Activated naive CD4-positive, alpha-beta T cell (primary cell): ENCODE data around the gene FCHSD1.

Experiments used
- DNase-seq, 4 experiments: peaks; one replicate each; lab custom pipeline; 2025; lab: John Stamatoyannopoulos, UW

The FCHSD1 gene

DNA sequence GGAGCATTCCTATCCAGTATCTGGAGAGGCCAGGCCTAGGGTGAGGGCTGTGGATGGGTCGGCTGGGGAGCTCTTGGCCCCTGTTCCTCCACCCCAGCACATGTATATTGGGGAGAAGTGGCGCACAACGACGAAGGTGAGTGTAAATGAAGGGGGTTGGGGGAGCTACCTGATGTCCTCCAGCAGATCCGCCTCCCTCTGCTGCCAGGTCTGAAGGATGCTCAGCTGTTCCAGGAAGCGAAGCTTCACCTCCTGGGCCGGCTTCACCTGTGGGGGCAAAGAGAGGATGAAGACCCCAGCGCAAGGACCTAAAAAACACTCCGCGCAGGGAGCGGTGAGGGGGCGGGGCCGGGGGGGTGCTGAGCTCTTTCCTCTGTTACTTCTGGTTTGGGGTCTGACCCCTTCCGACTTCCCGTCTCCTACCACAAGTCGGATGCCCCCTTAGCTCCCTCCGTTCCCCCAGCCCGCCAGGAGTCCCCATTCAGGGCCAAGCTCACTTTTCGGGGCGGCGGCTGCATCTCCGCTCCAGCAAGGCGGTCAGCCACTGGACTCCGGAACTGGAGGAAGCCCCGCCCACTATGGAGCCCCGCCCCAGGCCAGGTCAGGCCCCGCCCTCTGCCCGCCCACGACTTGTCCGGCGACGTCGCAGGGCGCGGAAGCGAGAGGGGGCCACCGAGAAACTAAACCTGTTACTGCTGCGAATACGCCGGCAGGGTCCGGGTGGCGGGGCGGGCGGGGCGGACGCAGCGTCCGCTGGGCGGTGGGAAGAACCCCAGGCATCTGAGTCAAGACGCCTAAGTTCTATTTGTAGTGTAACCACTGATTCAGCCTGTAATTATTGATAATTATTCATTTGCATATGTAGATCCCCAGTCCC is at the start of gene FCHSD1:
Gene FCHSD1, minus strand, starts transcription at position 568 of the 877 bp plus-strand sequence. Its CDS starts 50 bp downstream, at position 518.
- peak; percentile 33 to 71 (median 60) for DNase-seq

DNA sequence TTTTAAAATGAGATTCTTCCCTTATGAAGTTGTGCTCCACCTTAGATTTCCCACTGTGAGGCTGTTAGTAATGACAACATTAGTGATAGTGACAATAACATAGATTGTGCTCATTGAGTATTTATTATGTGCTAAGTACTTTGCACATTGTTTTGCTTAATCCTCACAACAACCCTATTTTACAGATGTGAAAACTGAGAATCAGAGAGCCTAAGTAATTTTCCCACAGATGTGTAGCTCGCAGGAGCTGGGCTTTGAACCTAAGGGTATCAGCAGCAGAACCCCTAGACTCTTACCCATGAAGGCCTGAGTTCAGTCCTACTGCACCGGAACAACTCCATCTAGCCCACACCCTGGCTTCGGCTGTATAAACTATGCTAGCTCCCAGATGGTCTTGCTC is 46.4 kb upstream of the FCHSD1 start:
- no peak for DNase-seq

DNA sequence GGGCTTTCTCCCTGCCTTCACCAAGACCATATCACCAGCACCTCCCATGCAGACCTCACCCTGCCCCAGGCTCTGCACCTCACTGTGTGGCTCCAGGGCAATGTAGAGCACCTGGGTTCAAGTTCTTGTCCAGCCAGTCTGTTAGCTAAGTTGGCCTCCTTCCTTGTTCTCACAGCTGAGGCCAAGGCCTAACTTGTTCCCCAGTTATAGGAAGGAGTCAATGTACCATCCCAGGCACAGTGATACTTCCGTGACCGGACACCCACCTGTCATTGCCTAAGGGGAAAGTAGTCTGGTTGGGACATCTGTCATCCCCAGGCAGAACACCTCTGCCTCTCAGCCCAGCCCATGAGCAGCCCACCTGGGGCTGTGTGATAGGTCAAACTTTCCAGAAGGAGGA is 45.2 kb upstream of the FCHSD1 start:
- no peak for DNase-seq

DNA sequence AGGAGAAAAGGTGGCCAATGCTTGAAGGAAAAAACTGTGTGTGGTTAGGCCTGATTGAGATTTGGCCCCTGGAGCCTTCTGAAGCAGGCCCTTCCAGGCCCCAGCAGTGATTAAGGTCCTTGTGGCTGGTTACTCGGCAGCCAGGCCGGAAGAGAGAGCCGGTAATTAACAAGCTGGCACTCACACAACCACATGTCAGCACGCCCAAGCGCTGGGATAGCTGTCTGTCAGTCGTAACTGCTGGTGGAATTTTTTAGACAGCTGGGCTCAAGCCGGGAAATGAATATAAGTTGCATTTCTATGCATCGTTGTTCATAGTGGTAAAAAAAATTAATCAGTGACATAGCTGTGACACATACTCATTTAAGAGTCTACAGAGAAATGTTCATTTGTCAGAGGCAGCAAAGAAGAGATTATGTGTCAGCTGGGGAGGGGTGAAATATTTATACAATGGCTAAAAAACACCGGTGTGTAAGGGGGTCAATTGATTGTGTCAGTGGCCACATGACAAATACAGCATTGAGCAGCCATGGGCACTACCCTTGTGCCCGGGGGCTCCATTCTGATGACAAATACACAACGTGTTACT is 44.5 kb upstream of the FCHSD1 start:
- DNase-seq = no peak

DNA sequence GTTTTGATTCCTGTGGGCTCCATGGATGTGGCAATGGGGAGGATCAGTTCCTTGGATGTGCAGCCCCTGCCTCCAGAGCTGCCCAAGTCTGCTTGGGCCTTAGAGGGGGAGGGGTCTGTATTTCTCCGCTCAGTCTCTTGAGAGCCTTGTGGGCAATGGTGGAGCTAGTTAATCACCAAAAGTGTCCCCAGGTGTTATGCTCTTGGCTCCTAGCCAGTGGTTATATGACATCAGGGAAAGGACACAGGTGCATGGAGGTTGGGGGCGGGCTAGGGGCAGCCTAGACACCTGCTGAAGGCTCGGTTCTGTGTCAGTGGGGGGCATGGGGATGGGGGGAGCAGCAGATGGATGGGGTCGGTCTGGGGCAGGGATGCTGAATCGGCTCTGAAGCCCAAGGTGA is 43.3 kb upstream of the FCHSD1 start:
- DNase-seq = no peak

DNA sequence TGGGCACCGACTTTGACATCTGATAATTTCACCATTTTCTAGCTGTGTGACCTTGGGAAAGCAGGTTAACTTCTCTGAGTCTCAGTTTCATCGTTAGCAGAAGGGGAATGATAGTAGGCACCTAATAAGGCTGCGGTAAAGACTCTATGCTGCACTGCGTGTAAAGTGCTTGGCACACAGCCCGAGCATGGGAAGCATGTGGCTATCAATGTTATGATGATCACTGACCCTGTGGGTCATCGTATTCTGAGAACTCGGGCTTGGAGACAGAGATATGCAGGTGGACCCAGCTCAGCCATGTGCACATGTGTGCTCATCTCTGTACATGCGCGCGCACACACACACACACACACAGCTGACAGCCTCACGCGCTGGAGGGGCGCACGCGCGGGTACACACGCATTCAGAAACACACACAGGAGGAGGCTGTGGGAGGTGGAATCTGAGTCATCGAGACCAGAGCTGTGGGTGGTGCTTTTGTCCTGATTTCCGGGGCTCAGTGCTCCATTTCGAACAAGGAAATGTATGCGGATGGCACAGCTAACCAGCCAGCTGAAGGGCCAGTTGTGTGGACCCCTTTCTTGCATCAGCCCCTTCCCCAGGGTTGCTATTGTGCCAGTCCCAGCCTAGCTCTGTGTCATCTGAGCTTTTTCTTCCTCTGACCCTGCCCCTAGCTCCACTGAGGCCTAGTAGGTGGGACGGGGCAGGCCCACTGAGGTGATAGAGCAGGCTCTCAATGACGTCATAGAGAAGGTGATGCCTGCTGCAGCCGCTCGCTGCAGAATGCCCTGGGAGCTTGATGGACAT is 41.9 kb upstream of the FCHSD1 start:
- DNase-seq = peak in 2 of 4 experiments; percentile 6 to 43

DNA sequence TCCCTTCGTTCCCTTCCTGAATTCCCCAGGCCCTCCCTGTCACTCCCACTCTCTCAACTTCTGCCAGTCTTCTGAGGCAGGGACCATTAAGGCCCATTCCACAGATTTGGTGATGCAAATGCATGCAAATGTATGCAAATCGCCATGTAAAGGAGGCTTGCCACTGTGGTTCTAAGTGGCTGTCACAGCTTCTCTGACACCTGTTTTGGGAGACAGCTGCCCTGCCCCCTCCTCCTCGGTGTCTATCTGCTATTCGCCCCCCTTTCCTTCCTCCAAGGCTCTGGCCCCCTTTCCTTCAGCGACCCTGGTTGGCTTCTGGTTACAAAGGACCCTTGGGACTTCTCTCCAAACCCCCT is 41.3 kb upstream of the FCHSD1 start:
- no peak for DNase-seq

DNA sequence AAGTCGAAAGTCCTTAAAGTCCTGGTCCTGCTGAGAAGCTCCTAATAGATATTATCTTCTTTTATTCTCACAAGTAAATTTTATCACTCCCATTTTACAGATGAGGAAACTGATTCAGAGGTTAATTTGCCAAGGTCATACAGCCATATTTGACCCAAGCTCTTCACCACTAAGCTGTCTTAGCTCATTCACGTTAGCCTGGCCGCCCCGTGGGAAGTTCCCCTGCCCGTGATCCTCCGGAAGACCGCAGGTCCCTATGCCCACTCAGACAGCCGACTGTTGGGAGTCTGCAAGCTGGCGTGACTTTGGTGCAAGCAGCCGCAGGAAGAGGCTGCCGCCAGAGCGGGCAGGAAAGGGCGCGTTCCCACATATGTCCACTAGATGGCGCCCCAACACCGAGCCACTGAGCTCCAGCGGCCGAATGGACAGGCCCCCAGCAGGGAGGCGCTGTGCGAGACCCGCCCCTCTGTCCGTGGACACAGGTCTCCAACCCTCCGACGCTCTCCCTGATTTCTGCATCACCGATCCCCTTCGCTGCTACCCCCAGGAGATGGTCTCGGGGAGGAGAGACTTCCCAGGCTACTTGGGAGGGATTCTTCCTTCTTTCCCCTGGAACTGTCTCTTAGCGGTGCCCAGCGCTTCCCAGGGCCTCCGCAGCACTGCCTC is 40.8 kb upstream of the FCHSD1 start:
- peak; percentile 70 to 87 (median 75) for DNase-seq

DNA sequence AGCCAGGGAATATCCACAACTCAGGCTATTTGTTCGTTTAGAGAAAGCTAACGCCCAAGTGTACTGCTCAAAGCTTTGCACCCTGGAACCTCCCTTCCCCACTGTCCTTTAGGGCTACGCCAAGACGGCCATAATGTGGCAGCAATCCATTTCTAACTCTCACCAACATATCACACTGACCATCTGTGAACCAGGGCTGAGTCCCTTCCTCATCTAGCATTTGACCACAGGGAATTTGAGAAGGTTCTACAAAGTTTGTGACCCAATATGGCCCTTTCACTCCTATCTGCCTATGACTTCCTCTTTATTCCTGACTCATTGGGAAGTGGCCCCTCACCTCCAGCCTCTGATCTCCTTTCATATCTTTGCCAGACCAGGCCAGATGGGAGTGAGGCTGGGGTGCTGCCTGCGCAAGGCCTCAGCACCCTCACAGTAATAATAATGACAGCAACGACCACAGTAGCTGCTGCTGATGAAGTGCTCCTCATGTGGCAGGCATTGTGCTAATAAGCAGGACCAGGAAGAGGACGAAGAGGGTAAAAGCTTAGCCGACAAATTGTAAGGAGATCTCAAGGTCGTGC is 40.2 kb upstream of the FCHSD1 start:
- no peak for DNase-seq

DNA sequence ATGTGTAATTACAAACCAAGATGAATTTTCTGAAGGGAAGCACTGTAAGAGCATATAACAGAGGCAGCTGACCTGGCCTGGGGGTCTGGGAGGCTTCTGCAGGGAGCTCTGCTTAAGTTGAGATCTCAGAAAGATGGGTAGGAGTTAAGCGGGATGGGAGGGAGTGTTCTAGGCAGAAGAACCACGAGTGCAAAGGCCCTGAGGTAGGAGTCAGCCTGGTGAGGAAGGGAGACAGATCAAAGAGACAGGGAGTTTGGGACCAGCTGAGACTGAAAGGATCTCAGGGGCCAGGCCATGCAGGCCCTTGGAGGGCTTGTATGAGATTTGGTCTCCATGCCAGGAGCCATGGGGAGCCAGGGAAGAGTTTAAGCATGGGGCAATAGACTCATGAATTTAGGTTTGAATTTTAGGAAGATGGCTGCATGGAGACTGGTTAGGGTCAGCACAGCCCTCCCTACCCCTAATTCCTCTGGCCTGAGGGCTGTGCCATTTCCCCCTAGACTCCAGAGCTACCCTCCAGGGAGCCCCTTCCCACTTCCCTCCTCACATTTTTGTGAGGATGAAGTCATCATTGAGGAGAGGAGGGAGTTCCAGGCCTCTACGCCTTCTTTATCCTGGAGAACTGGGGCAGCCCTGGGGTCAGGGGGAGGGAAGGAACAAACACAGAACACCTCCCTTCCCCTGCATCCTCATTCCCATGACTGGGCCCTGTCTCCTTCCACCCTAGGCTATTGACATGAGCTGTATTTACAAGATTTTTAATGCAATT is 35.6 kb upstream of the FCHSD1 start:
- no peak for DNase-seq

DNA sequence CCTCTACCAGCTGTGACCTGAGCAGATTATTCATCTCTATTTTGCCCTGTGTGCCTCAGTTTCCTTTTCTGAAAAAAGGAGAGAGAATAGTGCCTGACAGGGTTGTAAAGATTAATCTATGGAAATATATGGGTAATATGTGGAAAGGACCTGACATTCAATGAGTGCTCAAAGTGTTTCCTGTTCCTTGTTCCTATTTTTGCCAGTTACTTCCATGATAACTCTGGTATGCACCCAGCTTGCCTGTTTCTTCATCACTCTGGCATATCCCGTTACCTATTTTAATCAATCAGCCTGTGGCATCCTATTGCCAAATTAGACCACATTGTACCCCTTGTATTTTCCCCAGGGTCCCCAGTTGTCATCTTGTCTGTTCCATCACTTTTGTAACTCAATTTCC is 34.4 kb upstream of the FCHSD1 start:
- DNase-seq = no peak

DNA sequence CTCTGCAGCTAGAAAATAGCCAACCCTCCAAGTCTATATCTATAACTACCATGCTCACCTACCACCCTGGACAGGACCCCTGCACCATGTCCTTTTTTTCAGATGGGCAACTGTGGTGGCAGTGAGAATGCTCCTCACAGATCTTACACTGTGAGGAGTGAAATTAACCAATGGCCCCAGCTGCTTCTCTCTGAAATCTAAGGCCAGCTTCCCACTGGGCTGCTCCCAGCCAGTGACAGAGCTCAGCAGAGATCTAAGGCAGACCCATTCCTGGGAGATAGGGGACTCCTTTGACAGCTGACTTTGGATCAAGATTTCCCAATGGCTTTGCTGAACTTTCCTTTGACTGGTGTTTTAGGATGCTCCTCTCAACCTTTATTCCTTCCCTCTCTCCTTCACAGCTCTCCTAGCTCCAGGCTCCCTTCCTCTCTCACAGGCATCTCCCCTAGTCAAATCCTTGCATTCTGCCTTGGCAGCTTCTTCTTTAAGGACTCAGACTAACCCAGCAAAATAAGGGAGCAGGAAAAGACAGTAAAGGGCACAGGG is 32.5 kb upstream of the FCHSD1 start:
- no peak for DNase-seq

DNA sequence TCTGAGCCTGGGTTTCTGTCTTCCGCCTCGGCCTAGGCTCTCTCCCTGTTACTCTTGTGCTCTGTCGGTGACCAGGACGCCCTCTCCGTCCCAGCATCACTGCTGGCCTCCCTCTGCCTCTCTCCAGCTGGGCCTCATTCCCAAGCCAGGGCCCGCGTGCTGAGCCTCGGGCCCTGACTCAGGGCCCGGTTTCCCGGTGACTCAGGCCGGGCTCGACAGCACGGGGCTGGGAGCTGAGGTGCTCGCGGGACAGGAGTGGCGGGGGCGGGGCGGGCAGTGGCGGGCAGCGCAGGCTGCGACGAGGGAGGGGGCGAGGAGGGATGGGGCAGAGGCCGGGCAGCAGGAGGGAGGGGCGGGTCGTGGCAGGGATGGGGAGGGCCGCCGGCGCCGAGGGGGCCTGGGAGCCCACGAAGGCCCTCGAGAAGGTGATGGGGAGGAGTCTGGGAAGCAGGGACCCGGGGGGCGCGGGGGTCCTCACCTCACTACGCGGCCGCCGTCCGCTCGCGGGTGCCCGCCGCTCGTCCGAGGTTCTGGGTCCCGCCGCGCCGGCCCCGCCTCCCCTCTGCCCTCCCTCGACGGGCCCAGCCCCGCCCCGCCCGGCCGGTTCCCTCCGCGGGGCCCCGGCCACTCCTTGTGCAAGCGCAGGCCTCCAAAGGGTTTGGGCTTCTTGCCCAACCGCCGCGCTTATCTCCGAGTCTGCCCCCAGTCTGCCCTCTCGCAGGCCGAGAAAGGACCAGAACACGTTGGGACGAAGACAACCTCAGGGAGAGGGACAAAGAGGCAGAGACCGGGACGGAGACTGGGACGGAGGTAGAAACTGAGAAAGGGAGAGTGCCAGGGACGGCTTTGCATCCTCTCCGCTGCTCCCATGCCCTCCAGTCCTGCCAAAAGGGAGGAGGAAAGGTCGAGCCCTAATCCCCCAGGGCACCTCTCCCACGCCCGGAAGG is 30.8 kb upstream of the FCHSD1 start, which contains the start of gene ARAP3:
Gene ARAP3, minus strand, starts transcription at position 536 of the 947 bp plus-strand sequence. CDS start 1,744 bp downstream, outside the sequence.
- peak in 2 of 4 experiments; percentile 8 to 15 for DNase-seq

DNA sequence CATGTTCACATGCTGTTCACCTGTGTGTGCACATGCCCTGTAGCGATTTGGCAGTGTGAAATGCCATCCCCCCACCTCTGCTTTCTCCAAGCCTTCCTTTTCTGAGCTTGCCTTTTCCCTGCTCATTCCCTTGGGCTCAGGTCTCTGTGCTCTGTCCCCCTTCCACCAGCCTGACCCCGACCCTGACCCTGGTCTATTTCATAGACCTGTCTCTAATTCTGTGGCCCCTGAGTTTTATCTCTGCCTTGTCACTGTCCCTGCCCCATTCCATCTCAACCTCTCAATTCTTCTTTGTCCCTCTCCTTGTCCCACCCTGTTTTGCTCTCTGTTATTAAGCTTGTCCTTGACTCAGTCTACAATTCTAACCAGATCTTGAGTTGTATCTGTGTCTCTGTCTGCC is 30.1 kb upstream of the FCHSD1 start:
- DNase-seq = no peak

DNA sequence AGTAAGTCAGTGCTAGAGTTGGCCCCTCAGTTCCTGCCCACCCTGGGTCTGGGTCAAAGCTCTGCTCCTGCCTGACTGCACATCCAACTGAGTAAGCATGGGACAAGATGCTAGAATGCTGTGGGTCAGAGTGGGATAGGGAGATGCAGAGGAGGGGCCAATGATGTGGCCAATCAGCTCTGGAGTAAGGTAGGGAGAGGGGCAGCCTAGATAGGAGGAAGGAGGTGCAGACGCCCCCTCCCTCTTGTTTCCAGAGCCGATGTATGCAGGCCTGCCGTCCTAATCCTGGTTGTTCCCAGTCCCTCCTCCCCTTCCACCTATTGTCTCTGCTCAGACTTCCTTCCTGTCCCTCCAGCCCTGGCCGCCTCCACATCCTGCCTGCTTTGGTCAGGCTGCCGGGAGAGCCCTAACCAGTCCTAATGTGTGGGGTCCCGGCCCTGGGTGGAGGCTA is 29.6 kb upstream of the FCHSD1 start:
- no peak for DNase-seq

DNA sequence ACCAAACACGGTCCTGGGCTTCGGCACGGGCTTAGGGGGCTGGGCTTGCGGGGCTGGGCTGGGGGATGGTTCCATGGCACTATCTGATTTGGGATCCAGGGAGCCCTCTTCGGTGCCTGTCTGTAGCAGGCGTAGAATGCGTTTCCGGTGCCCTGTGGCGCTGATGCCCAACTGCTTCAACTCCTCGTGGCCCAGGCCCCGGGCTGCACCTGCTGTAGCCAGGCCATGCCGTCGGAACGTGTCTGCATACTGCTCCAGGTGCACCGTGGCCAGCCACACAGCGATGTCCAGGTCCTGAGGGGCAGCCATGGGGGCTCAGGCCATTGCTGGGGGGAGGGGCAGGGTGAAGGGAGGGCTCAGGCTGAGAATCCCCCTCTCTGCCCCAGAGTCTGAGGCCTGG is 29.0 kb upstream of the FCHSD1 start:
- no peak for DNase-seq

DNA sequence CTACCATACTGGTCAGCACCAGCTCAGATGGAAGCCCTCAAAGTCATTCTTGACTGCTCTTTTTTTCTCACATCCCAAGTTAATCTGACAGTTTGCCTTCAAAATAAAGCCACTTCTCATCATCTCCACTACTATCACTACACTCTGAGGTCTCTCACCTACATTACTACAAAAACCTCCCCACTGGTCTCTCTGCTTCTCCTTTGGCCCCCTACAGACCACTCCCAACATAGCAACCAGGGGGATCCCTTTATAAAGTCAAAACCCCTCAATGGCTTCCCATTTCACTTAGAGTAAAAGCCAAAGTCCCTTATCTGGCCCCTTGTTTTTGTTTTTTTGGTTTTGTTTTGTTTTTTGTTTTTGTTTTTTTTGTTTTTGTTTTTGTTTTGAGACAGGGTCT is 26.2 kb upstream of the FCHSD1 start:
- DNase-seq = no peak

DNA sequence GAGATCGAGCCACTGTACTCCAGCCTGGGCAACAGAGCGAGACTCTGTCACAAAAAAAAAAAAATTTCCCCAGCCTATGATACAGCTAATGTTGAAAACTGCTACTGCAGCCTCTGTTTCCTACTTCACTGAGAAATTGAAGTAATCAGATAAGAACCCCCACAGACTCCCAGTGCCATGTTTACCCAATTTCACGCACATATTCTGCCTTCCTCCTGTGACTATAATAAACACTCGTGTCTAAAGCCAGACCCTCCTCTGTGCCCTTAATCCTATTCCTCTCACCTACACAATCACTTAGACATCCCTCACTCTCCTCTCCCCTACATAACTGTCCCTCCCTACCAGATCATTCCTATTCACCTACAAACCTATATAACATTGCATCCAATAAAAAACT is 24.5 kb upstream of the FCHSD1 start:
- no peak for DNase-seq

DNA sequence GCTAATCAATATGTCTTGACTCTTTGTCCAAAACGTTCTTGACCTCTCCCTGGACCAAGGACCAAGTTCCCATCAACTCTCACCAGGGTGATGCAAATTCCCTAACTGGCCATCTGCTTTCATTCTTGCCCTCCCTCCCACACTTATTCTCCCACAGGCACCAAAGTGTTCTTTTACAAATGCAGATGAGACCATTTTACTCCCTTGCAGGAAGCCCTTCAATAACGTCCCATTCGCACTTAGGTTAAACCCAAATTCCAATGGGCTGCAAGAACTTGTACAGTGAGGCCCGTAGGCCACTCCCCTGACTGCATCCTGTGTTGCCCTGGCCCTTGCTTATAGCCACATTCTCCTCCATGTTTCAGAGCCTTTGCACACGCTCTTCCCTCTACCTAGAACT is 23.5 kb upstream of the FCHSD1 start:
- DNase-seq = no peak
